K562 (cell line): Measurements from ENCODE around the gene PSMA6. TPM values are rescaled to one million over a fixed set of nuclear protein-coding genes. Genes with fewer than 3 reads are reported as not detected.

Experiments used
- ATAC-seq: fragments of 200-7000 bp; cut with Tn5 transposase; 3 replicates; pipeline ENCODE4 v1.9.1; 2020; ENCODE audit warnings: moderate library complexity
- BruUV-seq: library from RNA; stranded (reverse); fragments of 400-500 nt; replicated peaks from 2 replicates; lab custom pipeline; 2021; lab: Mats Ljungman, UMichigan
- CTCF ChIA-PET: fragments of 300-600 bp; formaldehyde crosslinking; extraction: SDS; loops from one replicate; lab custom pipeline; 2021; ENCODE audit warnings: low intra/inter-chr PET ratio; lab: Yijun Ruan, JAX
- POLR2A ChIA-PET: fragments of 300-600, 350-650 bp; sonication (Branson Sonifier 250); formaldehyde crosslinking; extraction: SDS; loops from one replicate; lab custom pipeline; 2021; ENCODE audit warnings: antibody characterized with exemption, inconsistent platforms; lab: Yijun Ruan, JAX
- DNase-seq, 4 experiments: peaks; one replicate each; pipeline versions ENCODE4 v3.0.0 to v3.0.0-alpha.2; 2011 to 2018; ENCODE audit warnings: low spot score in 3 of 4, mixed read lengths in 3 of 4; ENCODE audit errors: extremely low read depth in 1 of 4
- FAIRE-seq: peaks from 2 replicates; lab custom pipeline; 2011; peaks lifted over from hg19 to GRCh38; lab: Jason Lieb, UNC
- H2AFZ ChIP-seq: 2 replicates; pipeline ENCODE4 v1.6.0; 2011; ENCODE audit warnings: low read depth, low read length, control low read depth, inconsistent platforms
- H3K27ac ChIP-seq: fragments of 200-600 bp; 3 replicates; pipeline ENCODE4 v1.8.0; 2011; ENCODE audit warnings: low read depth, mild to moderate bottlenecking, control low read depth, inconsistent platforms, low read length, moderate library complexity, mixed read lengths; ENCODE audit errors: extremely low read depth
- H3K27me3 ChIP-seq, 2 experiments: fragments of 300-600 bp in 1 of 2; 2 replicates in 1 of 2; 3 replicates in 1 of 2; pipeline versions ENCODE4 v1.6.0 to v1.8.0; 2011; ENCODE audit warnings: inconsistent platforms in 2 of 2, low read length in 2 of 2, mild to moderate bottlenecking in 1 of 2, mixed read lengths in 1 of 2, moderate library complexity in 1 of 2; ENCODE audit not compliant: control insufficient read depth in 2 of 2, insufficient read depth in 2 of 2
- H3K36me3 ChIP-seq: fragments of 300-600 bp; 3 replicates; pipeline ENCODE4 v1.8.0; 2011; ENCODE audit warnings: mild to moderate bottlenecking, low read length, inconsistent platforms; ENCODE audit not compliant: control insufficient read depth, insufficient read depth
- H3K4me1 ChIP-seq, 2 experiments: fragments of 200-600 bp in 1 of 2; replicated peaks in 1 of 2; 2 replicates in 1 of 2; 3 replicates in 1 of 2; pipeline versions ENCODE4 v1.5.1 to v1.8.0; 2011; ENCODE audit warnings: inconsistent platforms in 2 of 2, low read length in 2 of 2, mild to moderate bottlenecking in 1 of 2, mixed read lengths in 1 of 2, moderate library complexity in 1 of 2; ENCODE audit not compliant: control insufficient read depth in 2 of 2, insufficient read depth in 2 of 2
- H3K4me2 ChIP-seq: 2 replicates; pipeline ENCODE4 v1.6.1; 2011; ENCODE audit warnings: low read length, control low read depth, inconsistent platforms, mixed read lengths; ENCODE audit not compliant: insufficient read depth
- H3K4me3 ChIP-seq: fragments of 200-600 bp; sonication (generic), shearing (Covaris generic); 2 replicates; pipeline ENCODE4 v1.5.1; 2016; ENCODE audit warnings: control low read depth, inconsistent platforms
- H3K79me2 ChIP-seq: fragments of 200-600 bp; 3 replicates; pipeline ENCODE4 v1.8.0; 2011; ENCODE audit warnings: low read length, inconsistent platforms; ENCODE audit not compliant: control insufficient read depth, insufficient read depth
- H3K9ac ChIP-seq, 2 experiments: 2 replicates each; pipeline versions ENCODE4 v1.6.0 to v1.6.1; 2011; ENCODE audit warnings: low read depth in 2 of 2, low read length in 2 of 2, control low read depth in 1 of 2, inconsistent platforms in 1 of 2, mild to moderate bottlenecking in 1 of 2, mixed read lengths in 1 of 2; ENCODE audit not compliant: insufficient read depth in 1 of 2
- H3K9me1 ChIP-seq: one replicate; pipeline ENCODE4 v1.6.0; 2011; ENCODE audit warnings: inconsistent platforms, mild to moderate bottlenecking, low read length, moderate library complexity; ENCODE audit not compliant: control insufficient read depth, insufficient read depth
- H3K9me3 ChIP-seq: replicated peaks from 2 replicates; pipeline ENCODE4 v1.5.1; 2011; ENCODE audit warnings: low read depth, low read length, inconsistent platforms; ENCODE audit not compliant: control insufficient read depth, insufficient read depth
- H4K20me1 ChIP-seq: replicated peaks from 2 replicates; pipeline ENCODE4 v1.6.1; 2011; ENCODE audit warnings: low read length, inconsistent platforms, mixed read lengths; ENCODE audit not compliant: control insufficient read depth, insufficient read depth
- FOSL1 ChIP-seq: fragments of 200-800 bp; sonication (Bioruptor generic); conservative IDR thresholded peaks from 2 replicates; pipeline ENCODE4 v1.6.1; 2016; ENCODE audit warnings: missing genetic modification characterization, missing compliant biosample characterization
- FUS ChIP-seq: fragments of 200-400 bp; formaldehyde crosslinking; optimal IDR thresholded peaks from 2 replicates; pipeline ENCODE3; 2017; ENCODE audit warnings: low read depth, low read length
- HDAC1 ChIP-seq, 2 experiments: fragments of 450-650 bp; IDR thresholded peaks; 2 replicates each; pipeline ENCODE4 v1.6.1; 2016 to 2017; ENCODE audit warnings: inconsistent platforms in 1 of 2, mild to moderate bottlenecking in 1 of 2, moderate library complexity in 1 of 2
- HIVEP1 ChIP-seq: fragments of 250-450 bp; sonication (Bioruptor Pico); IDR thresholded peaks from 2 replicates; pipeline ENCODE4 v1.4.0; 2020; ENCODE audit warnings: mild to moderate bottlenecking
- HOXB6 ChIP-seq: fragments of 250-450 bp; sonication (Bioruptor Pico); IDR thresholded peaks from 2 replicates; pipeline ENCODE4 v1.5.1; 2022; ENCODE audit warnings: mild to moderate bottlenecking, borderline replicate concordance
- NONO ChIP-seq, 2 experiments: fragments of 200-400 bp in 1 of 2; fragments of 450-650 bp in 1 of 2; formaldehyde crosslinking in 1 of 2; IDR thresholded peaks; 2 replicates each; pipeline ENCODE4 v1.6.1; 2017; ENCODE audit warnings: low read depth in 2 of 2, mild to moderate bottlenecking in 2 of 2, moderate library complexity in 2 of 2, low read length in 1 of 2
- POLR2A ChIP-seq: fragments of 450-650 bp; conservative IDR thresholded peaks from 2 replicates; pipeline ENCODE4 v1.6.1; 2016
- PTBP1 ChIP-seq: fragments of 200-400 bp; formaldehyde crosslinking; IDR thresholded peaks from 2 replicates; pipeline ENCODE4 v1.6.1; 2017; ENCODE audit warnings: low read depth, low read length
- SIRT6 ChIP-seq: IDR thresholded peaks from one replicate; pipeline ENCODE4 v1.6.1; 2012; ENCODE audit warnings: low read depth, mild to moderate bottlenecking, control low read depth, inconsistent platforms, low read length, moderate library complexity
- SLC30A9 ChIP-seq: fragments of 250-450 bp; sonication (Bioruptor Pico); IDR thresholded peaks from 2 replicates; pipeline ENCODE4 v1.8.0; 2022; ENCODE audit warnings: mild to moderate bottlenecking, moderate library complexity
- XRCC5 ChIP-seq: fragments of 200-400 bp; formaldehyde crosslinking; IDR thresholded peaks from 2 replicates; pipeline ENCODE4 v1.6.1; 2017; ENCODE audit warnings: low read depth, mild to moderate bottlenecking, low read length
- ZNF717 ChIP-seq: fragments of 250-450 bp; sonication (Bioruptor Pico); IDR thresholded peaks from 2 replicates; pipeline ENCODE4 v1.5.0; 2021
- WGBS: fragments of 100-300 bp; shearing (Covaris generic); methylation state at CpG from one replicate; pipeline ENCODE4 v1.1.6; 2016; ENCODE audit warnings: low coverage, mixed read lengths; ENCODE audit not compliant: insufficient coverage; ENCODE audit errors: missing lambda C conversion rate; 5-methylcytosine and 5-hydroxymethylcytosine counted together
- in situ Hi-C: fragments of 300-500 bp; cut with MboI; formaldehyde crosslinking; loops from 4 replicates; pipeline ENCODE4 v1.15.0; 2018; ENCODE audit warnings: inconsistent platforms, mixed read lengths
- intact Hi-C: fragments of 100-400 bp; cut with micrococcal nuclease; formaldehyde crosslinking; loops from 2 replicates; pipeline ENCODE4 v1.14.2; 2022
- polyA plus RNA-seq, 8 experiments: library from polyadenylated mRNA; depleted of rRNA in 4 of 8; stranded (reverse) in 5 of 8; unstranded in 3 of 8; fragments of >200 nt; fragmentation: Nextera tagmentation in 2 of 8; fragmentation: Illumina TruSeq in 1 of 8; extraction: Ambion mirVana in 2 of 8; extraction: Trizol in 1 of 8; gene quantifications; 2 replicates each; pipeline versions ENCODE4 v1.2.1 to v1.2.3, GENCODE V29; 2011 to 2014; ENCODE audit warnings: inconsistent platforms in 1 of 8, missing spikeins in 1 of 8
- total RNA-seq, 7 experiments: library from RNA; depleted of rRNA in 6 of 7; stranded (reverse); fragments of >200 nt in 6 of 7; fragmentation: Illumina TruSeq in 2 of 7; extraction: Trizol in 2 of 7; gene quantifications; 2 replicates each; pipeline versions ENCODE4 v1.2.1 to v1.2.3, GENCODE V29; 2011 to 2021; ENCODE audit warnings: low replicate concordance in 1 of 7
- TF ChIP-seq, protein P1 (sequence below): fragments of 250-450 bp; sonication (Bioruptor Pico); IDR thresholded peaks from 2 replicates; pipeline ENCODE4 v1.5.0; 2021
- TF ChIP-seq, protein P2 (sequence below): fragments of 250-450 bp; sonication (Bioruptor Pico); IDR thresholded peaks from 2 replicates; pipeline ENCODE4 v1.8.0; 2021; ENCODE audit warnings: moderate library complexity, mild to moderate bottlenecking, inconsistent platforms
- TF ChIP-seq, protein P3 (sequence below): fragments of 250-450 bp; sonication (Bioruptor Pico); IDR thresholded peaks from 2 replicates; pipeline ENCODE4 v1.4.0; 2020
- TF ChIP-seq, protein P4 (sequence below): sonication (generic); formaldehyde crosslinking; IDR thresholded peaks from 2 replicates; pipeline ENCODE4 v1.9.0; 2022; ENCODE audit warnings: mild to moderate bottlenecking, missing genetic modification reagents

PSMA6 gene
- total and polyA plus RNA-seq, 9 of the 15 experiments (the other 6 are each of a cell fraction or from before 2014, with no cell fraction given), result 210 to 952 (median 288) TPM

DNA sequence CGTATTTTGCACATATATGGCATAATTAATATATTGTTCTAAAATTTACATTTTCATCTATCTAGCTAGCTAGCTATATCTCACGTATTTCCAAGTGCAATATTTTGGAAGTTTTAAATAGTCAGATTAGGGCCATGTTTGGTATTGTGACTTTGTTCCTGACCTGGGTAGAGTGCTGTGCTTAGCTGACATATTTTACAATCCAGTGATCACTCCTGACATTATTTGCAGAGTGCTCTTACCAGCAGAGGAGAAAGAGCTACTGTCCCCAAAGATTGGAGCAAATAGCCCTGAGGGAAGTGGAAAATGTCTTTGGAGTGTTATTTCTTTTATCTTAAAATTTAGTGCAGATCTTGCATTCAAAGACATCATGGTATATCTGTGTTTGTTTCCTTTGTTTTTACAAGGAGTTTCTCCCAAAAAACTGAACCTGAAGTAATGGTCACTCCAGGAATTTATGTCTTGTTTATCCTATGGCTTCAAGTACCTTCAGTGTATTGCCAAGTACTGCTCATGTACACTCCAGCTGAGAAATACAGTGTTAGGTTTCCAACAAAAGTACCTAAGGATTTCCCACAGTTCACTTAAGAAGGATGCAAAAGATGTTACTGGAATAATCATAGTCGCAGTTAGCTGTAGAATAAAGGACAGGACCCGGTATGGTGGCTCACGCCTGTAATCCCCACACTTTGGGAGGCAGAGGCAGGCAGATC lies 49.4 kb upstream of the PSMA6 start:
- H3K9me3 ChIP-seq, result no peaks in the 10 kb centered on the region
- H4K20me1 ChIP-seq, result no peaks in the 10 kb centered on the region
- no peaks in the 10 kb centered on the region for H3K36me3 ChIP-seq
- no peaks in the 10 kb centered on the region for H3K4me1 ChIP-seq
- ChIA-PET POLR2A (interaction anchor here (1.0 kb wide), 1 partner anchor 14 kb away, joined by 4 read pairs; no protein-coding TSS in a partner anchor), CTCF (no interaction called here)
- WGBS, result 90% methylated on average over 4 of the region's 5 CpGs
- H3K4me3 ChIP-seq, result no peak overlapping the region
- intact Hi-C loops, result no loop called here
- ATAC-seq (no peak), DNase-seq (no peak), FAIRE-seq (no peak)
- no peak overlapping the region for H2AFZ ChIP-seq
- no TSS peak for BruUV-seq
- no peak overlapping the region for H3K27ac ChIP-seq
- in situ Hi-C loops, result loop anchor here (5.0 kb wide), 1 partner anchor 165 kb away; no protein-coding TSS in a partner anchor
- TF ChIP-seq, protein P1, sequence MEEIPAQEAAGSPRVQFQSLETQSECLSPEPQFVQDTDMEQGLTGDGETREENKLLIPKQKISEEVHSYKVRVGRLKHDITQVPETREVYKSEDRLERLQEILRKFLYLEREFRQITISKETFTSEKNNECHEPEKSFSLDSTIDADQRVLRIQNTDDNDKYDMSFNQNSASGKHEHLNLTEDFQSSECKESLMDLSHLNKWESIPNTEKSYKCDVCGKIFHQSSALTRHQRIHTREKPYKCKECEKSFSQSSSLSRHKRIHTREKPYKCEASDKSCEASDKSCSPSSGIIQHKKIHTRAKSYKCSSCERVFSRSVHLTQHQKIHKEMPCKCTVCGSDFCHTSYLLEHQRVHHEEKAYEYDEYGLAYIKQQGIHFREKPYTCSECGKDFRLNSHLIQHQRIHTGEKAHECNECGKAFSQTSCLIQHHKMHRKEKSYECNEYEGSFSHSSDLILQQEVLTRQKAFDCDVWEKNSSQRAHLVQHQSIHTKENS, result no peak
- TF ChIP-seq PTBP1 (no peak), XRCC5 (no peak), SLC30A9 (no peak), NONO (IDR thresholded peaks at IDR 0.05; ENCODE audit: low read depth in 2 of 2, low read length in 1 of 2) (no peak), HOXB6 (no peak), FUS (no peak), FOSL1 (tag) (no peak), HIVEP1 (CRISPR knock-in tag) (no peak), POLR2A (no peak), HDAC1 (IDR thresholded peaks at IDR 0.05) (no peak), SIRT6 (no peak), ZNF717 (CRISPR knock-in tag) (no peak)
- TF ChIP-seq, protein P2, sequence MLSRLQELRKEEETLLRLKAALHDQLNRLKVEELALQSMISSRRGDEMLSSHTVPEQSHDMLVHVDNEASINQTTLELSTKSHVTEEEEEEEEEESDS (CRISPR knock-in tag), result no peak
- TF ChIP-seq, protein P3, sequence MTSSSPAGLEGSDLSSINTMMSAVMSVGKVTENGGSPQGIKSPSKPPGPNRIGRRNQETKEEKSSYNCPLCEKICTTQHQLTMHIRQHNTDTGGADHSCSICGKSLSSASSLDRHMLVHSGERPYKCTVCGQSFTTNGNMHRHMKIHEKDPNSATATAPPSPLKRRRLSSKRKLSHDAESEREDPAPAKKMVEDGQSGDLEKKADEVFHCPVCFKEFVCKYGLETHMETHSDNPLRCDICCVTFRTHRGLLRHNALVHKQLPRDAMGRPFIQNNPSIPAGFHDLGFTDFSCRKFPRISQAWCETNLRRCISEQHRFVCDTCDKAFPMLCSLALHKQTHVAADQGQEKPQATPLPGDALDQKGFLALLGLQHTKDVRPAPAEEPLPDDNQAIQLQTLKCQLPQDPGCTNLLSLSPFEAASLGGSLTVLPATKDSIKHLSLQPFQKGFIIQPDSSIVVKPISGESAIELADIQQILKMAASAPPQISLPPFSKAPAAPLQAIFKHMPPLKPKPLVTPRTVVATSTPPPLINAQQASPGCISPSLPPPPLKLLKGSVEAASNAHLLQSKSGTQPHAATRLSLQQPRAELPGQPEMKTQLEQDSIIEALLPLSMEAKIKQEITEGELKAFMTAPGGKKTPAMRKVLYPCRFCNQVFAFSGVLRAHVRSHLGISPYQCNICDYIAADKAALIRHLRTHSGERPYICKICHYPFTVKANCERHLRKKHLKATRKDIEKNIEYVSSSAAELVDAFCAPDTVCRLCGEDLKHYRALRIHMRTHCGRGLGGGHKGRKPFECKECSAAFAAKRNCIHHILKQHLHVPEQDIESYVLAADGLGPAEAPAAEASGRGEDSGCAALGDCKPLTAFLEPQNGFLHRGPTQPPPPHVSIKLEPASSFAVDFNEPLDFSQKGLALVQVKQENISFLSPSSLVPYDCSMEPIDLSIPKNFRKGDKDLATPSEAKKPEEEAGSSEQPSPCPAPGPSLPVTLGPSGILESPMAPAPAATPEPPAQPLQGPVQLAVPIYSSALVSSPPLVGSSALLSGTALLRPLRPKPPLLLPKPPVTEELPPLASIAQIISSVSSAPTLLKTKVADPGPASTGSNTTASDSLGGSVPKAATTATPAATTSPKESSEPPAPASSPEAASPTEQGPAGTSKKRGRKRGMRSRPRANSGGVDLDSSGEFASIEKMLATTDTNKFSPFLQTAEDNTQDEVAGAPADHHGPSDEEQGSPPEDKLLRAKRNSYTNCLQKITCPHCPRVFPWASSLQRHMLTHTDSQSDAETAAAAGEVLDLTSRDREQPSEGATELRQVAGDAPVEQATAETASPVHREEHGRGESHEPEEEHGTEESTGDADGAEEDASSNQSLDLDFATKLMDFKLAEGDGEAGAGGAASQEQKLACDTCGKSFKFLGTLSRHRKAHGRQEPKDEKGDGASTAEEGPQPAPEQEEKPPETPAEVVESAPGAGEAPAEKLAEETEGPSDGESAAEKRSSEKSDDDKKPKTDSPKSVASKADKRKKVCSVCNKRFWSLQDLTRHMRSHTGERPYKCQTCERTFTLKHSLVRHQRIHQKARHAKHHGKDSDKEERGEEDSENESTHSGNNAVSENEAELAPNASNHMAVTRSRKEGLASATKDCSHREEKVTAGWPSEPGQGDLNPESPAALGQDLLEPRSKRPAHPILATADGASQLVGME (CRISPR knock-in tag), result no peak
- TF ChIP-seq, protein P4, sequence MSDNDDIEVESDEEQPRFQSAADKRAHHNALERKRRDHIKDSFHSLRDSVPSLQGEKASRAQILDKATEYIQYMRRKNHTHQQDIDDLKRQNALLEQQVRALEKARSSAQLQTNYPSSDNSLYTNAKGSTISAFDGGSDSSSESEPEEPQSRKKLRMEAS (CRISPR knock-in tag), result no peak
- H3K9me1 ChIP-seq, result no peaks in the 10 kb centered on the region
- no peak overlapping the region for H3K9ac ChIP-seq
- no peak overlapping the region for H3K4me2 ChIP-seq
- no peaks in the 10 kb centered on the region for H3K27me3 ChIP-seq
- H3K79me2 ChIP-seq, result no peaks in the 10 kb centered on the region
